Neural crest cell (in vitro differentiated cells): Measurements from ENCODE around the gene APBB2. TPM values are rescaled to one million over a fixed set of nuclear protein-coding genes. Genes with fewer than 3 reads are reported as not detected.

Experiments
- DNase-seq: peaks from one replicate; pipeline ENCODE4 v3.0.0; 2021; ENCODE audit warnings: low read depth, mixed read lengths, low spot score
- H3K27ac Mint-ChIP-seq: one replicate; pipeline ENCODE4 v1.8.0; 2021; ENCODE audit warnings: mild to moderate bottlenecking, mixed read lengths; ENCODE audit not compliant: unreplicated experiment
- H3K27me3 Mint-ChIP-seq: 2 replicates; pipeline ENCODE4 v1.8.0; 2021; ENCODE audit warnings: low read depth, mild to moderate bottlenecking, mixed read lengths
- H3K36me3 Mint-ChIP-seq: 2 replicates; pipeline ENCODE4 v1.8.0; 2021; ENCODE audit warnings: low read depth, mild to moderate bottlenecking, mixed read lengths
- H3K4me1 Mint-ChIP-seq: 2 replicates; pipeline ENCODE4 v1.8.0; 2021; ENCODE audit warnings: mixed read lengths
- H3K4me3 Mint-ChIP-seq: one replicate; pipeline ENCODE4 v1.8.0; 2021; ENCODE audit warnings: mild to moderate bottlenecking, mixed read lengths
- H3K9me3 Mint-ChIP-seq: 2 replicates; pipeline ENCODE4 v1.8.0; 2021; ENCODE audit warnings: mixed read lengths
- CTCF ChIP-seq: fragments of 200-600 bp; sonication (generic); conservative IDR thresholded peaks from 2 replicates; pipeline ENCODE4 v1.5.0; 2021; ENCODE audit warnings: antibody characterized with exemption, mild to moderate bottlenecking
- total RNA-seq: library from RNA; stranded (reverse); gene quantifications from 2 replicates; pipeline ENCODE4 v1.2.1, GENCODE V29; 2021

The APBB2 gene
- total RNA-seq, 1 donor from 2014 or later: 68.5 TPM

GRCh38 chr4:40916218-40916555 lies 298.2 kb downstream of the APBB2 start:
- Mint-ChIP-seq H3K4me1 (no peaks in the 10 kb centered on the region), H3K9me3 (no peaks in the 10 kb centered on the region), H3K27ac (no peak overlapping the region), H3K4me3 (no peak overlapping the region), H3K27me3 (no peaks in the 10 kb centered on the region), H3K36me3 (peaks cover 4% of the 10 kb centered on the region)
- DNase-seq: no peak
- no peak for TF ChIP-seq CTCF

DNA sequence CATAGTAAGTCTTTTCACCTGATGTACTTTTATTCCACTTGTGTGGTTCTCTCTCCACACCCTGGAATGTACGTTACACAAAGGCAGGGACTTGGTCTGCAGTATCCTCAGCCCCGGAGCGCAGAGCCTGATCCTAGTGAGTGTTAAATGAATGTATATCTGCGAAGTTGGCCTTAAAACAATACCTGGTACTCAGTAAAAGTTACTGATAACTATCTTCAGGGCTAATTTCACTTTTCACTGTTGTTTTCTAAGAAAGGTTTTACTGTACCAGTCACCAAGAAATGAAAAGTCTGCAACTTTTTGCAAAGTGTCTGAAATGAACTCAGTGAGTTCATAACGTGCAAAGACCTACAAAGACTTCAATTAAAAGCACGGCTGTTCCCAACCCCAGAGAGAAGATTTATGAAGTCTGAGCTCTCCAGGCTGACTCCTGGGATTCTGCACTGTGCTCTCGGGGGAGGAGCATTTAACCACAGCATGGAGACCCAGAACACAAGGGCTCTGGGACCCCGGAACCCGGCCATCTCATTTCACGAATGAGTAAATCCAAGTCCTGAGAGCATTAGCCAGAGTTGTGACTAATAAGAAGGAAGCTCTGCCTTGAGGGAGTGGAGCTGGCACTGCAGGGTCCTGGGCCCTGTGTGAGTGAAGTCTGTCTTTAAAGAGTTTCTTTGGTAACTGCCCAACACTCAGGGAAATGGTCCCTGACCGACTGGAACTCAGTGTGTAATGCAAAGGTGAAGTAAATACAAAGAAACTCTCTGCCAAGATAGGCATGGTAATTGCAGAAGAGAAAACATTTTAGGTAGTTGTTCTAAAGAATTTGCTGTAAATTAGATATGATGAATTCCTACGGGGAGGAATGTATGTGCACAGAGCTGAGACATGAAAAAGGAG lies 298.8 kb downstream of the APBB2 start:
- TF ChIP-seq CTCF: no peak
- Mint-ChIP-seq H3K4me3 (no peak overlapping the region), H3K36me3 (peaks cover 4% of the 10 kb centered on the region), H3K27me3 (no peaks in the 10 kb centered on the region), H3K4me1 (no peaks in the 10 kb centered on the region), H3K27ac (no peak overlapping the region), H3K9me3 (no peaks in the 10 kb centered on the region)
- DNase-seq: no peak

- TF ChIP-seq CTCF: no peak
- no peak overlapping the region for H3K27ac Mint-ChIP-seq
- DNase-seq: no peak
- no peaks in the 10 kb centered on the region for H3K27me3 Mint-ChIP-seq
- H3K4me3 Mint-ChIP-seq: no peak overlapping the region
- peaks cover 10% of the 10 kb centered on the region for H3K4me1 Mint-ChIP-seq
- no peaks in the 10 kb centered on the region for H3K9me3 Mint-ChIP-seq
- peaks cover 4% of the 10 kb centered on the region for H3K36me3 Mint-ChIP-seq
Measured at GRCh38 chr4:40912460-40913184, 301.7 kb downstream of the APBB2 start.

- Mint-ChIP-seq H3K27ac (no peak overlapping the region), H3K4me3 (no peak overlapping the region), H3K27me3 (no peaks in the 10 kb centered on the region), H3K36me3 (peaks cover 4% of the 10 kb centered on the region), H3K9me3 (no peaks in the 10 kb centered on the region), H3K4me1 (peaks cover 10% of the 10 kb centered on the region)
- no peak for DNase-seq
- no peak for TF ChIP-seq CTCF
Measured at GRCh38 chr4:40910706-40911105, 303.6 kb downstream of the APBB2 start.

- no peak for DNase-seq
- H3K4me1 Mint-ChIP-seq: peaks cover 10% of the 10 kb centered on the region
- no peaks in the 10 kb centered on the region for H3K27me3 Mint-ChIP-seq
- H3K36me3 Mint-ChIP-seq: no peaks in the 10 kb centered on the region
- no peak overlapping the region for H3K4me3 Mint-ChIP-seq
- H3K27ac Mint-ChIP-seq: no peak overlapping the region
- no peak for TF ChIP-seq CTCF
- H3K9me3 Mint-ChIP-seq: no peaks in the 10 kb centered on the region
Measured at GRCh38 chr4:40909363-40909876, 304.9 kb downstream of the APBB2 start.
